Fibroblast of lung (primary cell): ENCODE results near the gene TLCD3B.

Experiments used
- CTCF ChIP-seq, 2 donors: IDR thresholded peaks in 1 of 2; conservative IDR thresholded peaks in 1 of 2; 1 replicate in 1 of 2; 2 replicates in 1 of 2; pipeline ENCODE4 v1.5.1; 2011 to 2012; ENCODE audit warnings: low read length in 2 of 2, control low read depth in 1 of 2, inconsistent platforms in 1 of 2, low read depth in 1 of 2, mild to moderate bottlenecking in 1 of 2
- EZH2 ChIP-seq: IDR thresholded peaks from 2 replicates; pipeline ENCODE4 v1.5.1; 2012; ENCODE audit warnings: low read length, control low read depth, mild to moderate bottlenecking; ENCODE audit errors: missing control alignments

- TF ChIP-seq CTCF (conservative IDR thresholded peaks at IDR 0.05 in 1 of 2, IDR thresholded peaks at IDR 0.05 in 1 of 2; ENCODE audit: low read depth in 1 of 2, low read length in 2 of 2): no peak
- no peak for TF ChIP-seq EZH2
Observed at GRCh38 chr16:30049871-30050270, 18.8 kb upstream of the TLCD3B start.
